ENCODE results near the gene TXNRD1. TPM values are rescaled to one million over a fixed set of nuclear protein-coding genes. Genes with fewer than 3 reads are reported as not detected.

The TXNRD1 gene
- total and polyA plus RNA-seq, 2 of the 8 experiments (the other 6 are each of a cell fraction or from before 2014, with no cell fraction given): 56.8 to 127 TPM

DNA sequence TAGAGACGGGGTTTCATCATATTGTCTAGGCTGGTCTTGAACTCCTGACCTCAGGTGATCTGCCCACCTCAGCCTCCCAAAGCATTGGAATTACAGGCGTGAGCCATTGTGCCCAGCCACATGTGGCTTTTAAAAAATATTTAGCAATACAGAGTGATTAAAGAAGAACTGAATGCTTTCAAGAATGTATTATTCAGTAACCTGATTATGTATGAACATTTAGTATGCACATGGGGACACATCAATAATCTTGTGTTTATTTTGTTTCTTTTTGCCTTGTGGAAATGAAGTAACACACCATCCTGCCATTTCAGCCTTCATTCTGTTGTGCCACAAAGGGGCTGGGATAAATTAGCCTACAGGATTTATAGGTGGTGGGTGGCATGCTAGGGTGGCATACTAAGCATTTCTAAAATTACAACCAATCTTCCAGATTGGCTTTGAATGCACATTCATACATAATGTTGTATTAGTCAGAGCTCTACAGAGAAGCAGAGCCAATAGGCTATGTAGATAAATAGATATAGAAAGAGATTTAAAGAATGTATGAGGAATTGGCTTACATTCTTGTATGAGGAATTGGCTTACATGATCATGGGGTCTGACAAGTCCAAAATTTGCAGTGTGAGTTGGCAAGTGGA, 25.5 kb upstream of the TXNRD1 start:
- Histone ChIP-seq H3K4me2 (ENCODE audit: insufficient read depth in 1 of 2, low read depth in 2 of 2, low read length in 2 of 2) (no peak overlapping the region), H3K23ac (ENCODE audit: insufficient read length) (no peak overlapping the region), H3K56ac (replicated peaks; ENCODE audit: insufficient read length, low read depth, low read length) (no peak overlapping the region), H3K79me2 (ENCODE audit: control insufficient read depth in 1 of 2, insufficient read depth in 2 of 2, low read length in 2 of 2) (no peaks in the 10 kb centered on the region), H3K27ac (ENCODE audit: low read depth, low read length) (no peak overlapping the region), H3K14ac (ENCODE audit: insufficient read length) (no peak overlapping the region), H2BK20ac (ENCODE audit: low read length) (no peak overlapping the region), H3K18ac (ENCODE audit: extremely low read depth, low read length) (no peak overlapping the region), H3K27me3 (replicated peaks in 1 of 4; ENCODE audit: control insufficient read depth in 3 of 4, extremely low read depth in 1 of 4, insufficient read depth in 3 of 4, low read length in 3 of 4) (no peaks in the 10 kb centered on the region; a peak in 1 of 7 replicates), H3K4me3 (ENCODE audit: extremely low read depth in 1 of 4, insufficient read depth in 2 of 4, low read depth in 3 of 4, low read length in 4 of 4) (no peak overlapping the region), H2BK12ac (ENCODE audit: low read depth, low read length) (no peak overlapping the region), H4K8ac (ENCODE audit: extremely low read depth, insufficient read depth, low read length) (no peak overlapping the region), H2BK120ac (replicated peaks; ENCODE audit: low read depth, low read length) (no peak overlapping the region), H3K4me1 (replicated peaks in 1 of 4; ENCODE audit: control insufficient read depth in 3 of 4, insufficient read depth in 4 of 4, low read length in 3 of 4) (no peaks in the 10 kb centered on the region), H3K9me3 (ENCODE audit: insufficient read depth in 2 of 2, low read depth in 1 of 2, low read length in 1 of 2) (no peaks in the 10 kb centered on the region; a peak in 1 of 4 replicates), H3K9ac (replicated peaks in 1 of 4; ENCODE audit: extremely low read depth in 1 of 4, low read depth in 3 of 4, low read length in 3 of 4) (no peak overlapping the region), H4K20me1 (replicated peaks in 1 of 2; ENCODE audit: control insufficient read depth in 1 of 2, insufficient read depth in 2 of 2, low read length in 2 of 2) (no peaks in the 10 kb centered on the region), H4K91ac (replicated peaks; ENCODE audit: insufficient read length, low read length) (no peak overlapping the region), H3K79me1 (ENCODE audit: low read depth, low read length) (no peaks in the 10 kb centered on the region), H2BK5ac (ENCODE audit: low read depth, low read length) (no peak overlapping the region), H4K5ac (ENCODE audit: insufficient read length, low read depth, low read length) (no peak overlapping the region), H3K36me3 (ENCODE audit: control insufficient read depth in 2 of 4, insufficient read depth in 4 of 4, low read length in 3 of 4) (no peaks in the 10 kb centered on the region), H2AK5ac (ENCODE audit: low read depth, low read length) (no peak overlapping the region), H2AFZ (ENCODE audit: low read length) (no peak overlapping the region), H3K23me2 (ENCODE audit: low read depth, low read length) (no peaks in the 10 kb centered on the region), H3K4ac (replicated peaks; ENCODE audit: insufficient read length, low read depth, low read length) (no peak overlapping the region), H2BK15ac (ENCODE audit: low read length) (no peak overlapping the region)
- POLR2A ChIA-PET (ENCODE audit: partially characterized antibody): interaction anchor here (0.6 kb wide), 1 partner anchor 97 kb away, joined by 3 read pairs; no protein-coding TSS in a partner anchor
- 83% methylated on average over 2 of the region's 2 CpGs; no CpG with 5 or more reads in 1 of the 2 experiments for WGBS, 2 experiments (ENCODE audit: extremely low coverage in 1 of 2, insufficient coverage in 1 of 2, insufficient read length in 1 of 2, insufficient replicate concordance in 2 of 2, low coverage in 1 of 2, low lambda C conversion rate in 2 of 2, missing lambda C conversion rate in 1 of 2)
- DNase-seq (ENCODE audit: low read depth in 1 of 2, low spot score in 2 of 2) (no peak), FAIRE-seq (no peak)
- CTCF ChIA-PET (ENCODE audit: partially characterized antibody): no interaction called here
- no peak for TF ChIP-seq SAP30 (IDR thresholded peaks at IDR 0.05; ENCODE audit: insufficient read depth, insufficient replicate concordance, low read length)
- TF ChIP-seq SUZ12 (IDR thresholded peaks at IDR 0.05; ENCODE audit: low read length): no peak
- no peak for TF ChIP-seq CHD2 (IDR thresholded peaks at IDR 0.05; ENCODE audit: low read length)
- no peak for TF ChIP-seq FOSL1 (IDR thresholded peaks at IDR 0.05; ENCODE audit: insufficient read depth, low read depth, low read length)
- TF ChIP-seq KDM1A (IDR thresholded peaks at IDR 0.05; ENCODE audit: borderline replicate concordance, low read length): no peak
- TF ChIP-seq CEBPB (IDR thresholded peaks at IDR 0.05; ENCODE audit: low read depth, low read length): no peak
- no peak for TF ChIP-seq RBBP5 (IDR thresholded peaks at IDR 0.05; ENCODE audit: borderline replicate concordance, low read depth, low read length)
- no peak for TF ChIP-seq BCL11A (IDR thresholded peaks at IDR 0.05; ENCODE audit: low read depth in 2 of 2, low read length in 2 of 2)
- no peak for TF ChIP-seq BRCA1 (IDR thresholded peaks at IDR 0.05; ENCODE audit: low read depth, low read length)
- TF ChIP-seq EGR1 (IDR thresholded peaks at IDR 0.05; ENCODE audit: borderline replicate concordance, low read depth, low read length): no peak
- TF ChIP-seq JUN (IDR thresholded peaks at IDR 0.05; ENCODE audit: low read depth, low read length): no peak
- no peak for TF ChIP-seq GABPA (IDR thresholded peaks at IDR 0.05; ENCODE audit: borderline replicate concordance, insufficient read depth, low read length)
- TF ChIP-seq TAF1 (IDR thresholded peaks at IDR 0.05; ENCODE audit: low read depth, low read length): no peak
- no peak for TF ChIP-seq KDM5A (IDR thresholded peaks at IDR 0.05; ENCODE audit: low read length)

All from H1 (cell line).